K562 (cell line): ENCODE results near the gene GLI1. TPM values are rescaled to one million over a fixed set of nuclear protein-coding genes. Genes with fewer than 3 reads are reported as not detected.

Experiments used
- BRD9 ChIP-seq: fragments of 450-650 bp; IDR thresholded peaks from 2 replicates; pipeline ENCODE4 v1.6.1; 2018; ENCODE audit warnings: low read depth; ENCODE audit not compliant: partially characterized antibody
- CCAR2 ChIP-seq: fragments of 200-400 bp; formaldehyde crosslinking; IDR thresholded peaks from 2 replicates; pipeline ENCODE4 v1.6.1; 2017; ENCODE audit warnings: mild to moderate bottlenecking, low read depth, low read length
- CHCHD3 ChIP-seq: fragments of 250-450 bp; sonication (Bioruptor Pico); IDR thresholded peaks from 2 replicates; pipeline ENCODE4 v2.1.2; 2022; ENCODE audit warnings: mild to moderate bottlenecking
- EWSR1 ChIP-seq: fragments of 450-650 bp; IDR thresholded peaks from 2 replicates; pipeline ENCODE4 v1.6.1; 2018; ENCODE audit warnings: borderline replicate concordance, mild to moderate bottlenecking, low read depth, moderate library complexity; ENCODE audit not compliant: partially characterized antibody
- GATAD2A ChIP-seq: fragments of 450-650 bp; IDR thresholded peaks from 2 replicates; pipeline ENCODE4 v1.6.1; 2017
- HNRNPUL1 ChIP-seq: fragments of 200-400 bp; formaldehyde crosslinking; IDR thresholded peaks from 2 replicates; pipeline ENCODE4 v1.6.1; 2017; ENCODE audit warnings: low read length
- JUNB ChIP-seq: fragments of 450-650 bp; formaldehyde crosslinking; conservative IDR thresholded peaks from 2 replicates; pipeline ENCODE4 v1.4.0; 2020; ENCODE audit warnings: mild to moderate bottlenecking
- KHSRP ChIP-seq: fragments of 450-650 bp; IDR thresholded peaks from 2 replicates; pipeline ENCODE4 v1.6.1; 2017
- MAFG ChIP-seq: fragments of 450-650 bp; conservative IDR thresholded peaks from 2 replicates; pipeline ENCODE4 v1.6.1; 2016; ENCODE audit warnings: missing genetic modification characterization, missing compliant biosample characterization
- NFIX ChIP-seq: fragments of 250-450 bp; sonication (Bioruptor Pico); IDR thresholded peaks from 2 replicates; pipeline ENCODE4 v1.4.0; 2020; ENCODE audit warnings: low read depth, mild to moderate bottlenecking, moderate library complexity
- NR2F6 ChIP-seq: fragments of 450-650 bp; formaldehyde crosslinking; IDR thresholded peaks from 2 replicates; pipeline ENCODE4 v1.4.0; 2020; ENCODE audit warnings: mild to moderate bottlenecking
- PHF21A ChIP-seq: fragments of 450-650 bp; IDR thresholded peaks from 2 replicates; pipeline ENCODE4 v1.6.1; 2017; ENCODE audit warnings: low read depth, borderline replicate concordance
- RBFOX2 ChIP-seq: fragments of 200-400 bp; formaldehyde crosslinking; IDR thresholded peaks from 2 replicates; pipeline ENCODE4 v1.6.1; 2017; ENCODE audit warnings: low read depth, mild to moderate bottlenecking, low read length, moderate library complexity
- SETDB1 ChIP-seq: IDR thresholded peaks from one replicate; pipeline ENCODE4 v1.6.1; 2012; ENCODE audit warnings: low read length, control low read depth, inconsistent platforms
- SP2 ChIP-seq: IDR thresholded peaks from 2 replicates; pipeline ENCODE4 v1.6.1; 2011; ENCODE audit warnings: mild to moderate bottlenecking, low read depth, low read length, moderate library complexity; ENCODE audit not compliant: poor library complexity, severe bottlenecking; ENCODE audit errors: extremely low read depth
- TSC22D4 ChIP-seq: fragments of 450-650 bp; IDR thresholded peaks from 2 replicates; pipeline ENCODE4 v1.6.1; 2016; ENCODE audit warnings: missing genetic modification characterization, missing biosample characterization, control low read depth
- ZC3H8 ChIP-seq: fragments of 450-650 bp; IDR thresholded peaks from 2 replicates; pipeline ENCODE4 v1.6.1; 2017
- ZKSCAN8 ChIP-seq: fragments of 200-800 bp; sonication (Bioruptor generic); IDR thresholded peaks from 2 replicates; pipeline ENCODE4 v1.6.1; 2016; ENCODE audit warnings: missing genetic modification characterization, missing compliant biosample characterization
- ZNF124 ChIP-seq: sonication (generic); formaldehyde crosslinking; IDR thresholded peaks from 2 replicates; pipeline ENCODE4 v1.8.1; 2022; ENCODE audit warnings: missing genetic modification reagents
- ZNF253 ChIP-seq: fragments of 250-450 bp; sonication (Bioruptor Pico); conservative IDR thresholded peaks from 2 replicates; pipeline ENCODE4 v1.6.1; 2021; ENCODE audit warnings: mild to moderate bottlenecking
- ZNF280A ChIP-seq: fragments of 450-650 bp; IDR thresholded peaks from 2 replicates; pipeline ENCODE4 v1.6.1; 2018; ENCODE audit warnings: mild to moderate bottlenecking, low read depth; ENCODE audit not compliant: partially characterized antibody
- ZNF668 ChIP-seq: fragments of 250-450 bp; sonication (Bioruptor Pico); IDR thresholded peaks from 2 replicates; pipeline ENCODE4 v1.8.0; 2022; ENCODE audit warnings: mild to moderate bottlenecking, inconsistent platforms
- polyA plus RNA-seq, 8 experiments: library from polyadenylated mRNA; depleted of rRNA in 4 of 8; stranded (reverse) in 5 of 8; unstranded in 3 of 8; fragments of >200 nt; fragmentation: Nextera tagmentation in 2 of 8; fragmentation: Illumina TruSeq in 1 of 8; extraction: Ambion mirVana in 2 of 8; extraction: Trizol in 1 of 8; gene quantifications; 2 replicates each; pipeline versions ENCODE4 v1.2.1 to v1.2.3, GENCODE V29; 2011 to 2014; ENCODE audit warnings: inconsistent platforms in 1 of 8, missing spikeins in 1 of 8
- total RNA-seq, 7 experiments: library from RNA; depleted of rRNA in 6 of 7; stranded (reverse); fragments of >200 nt in 6 of 7; fragmentation: Illumina TruSeq in 2 of 7; extraction: Trizol in 2 of 7; gene quantifications; 2 replicates each; pipeline versions ENCODE4 v1.2.1 to v1.2.3, GENCODE V29; 2011 to 2021; ENCODE audit warnings: low replicate concordance in 1 of 7
- TF ChIP-seq, protein P1 (sequence below): fragments of 250-450 bp; sonication (Bioruptor Pico); IDR thresholded peaks from 2 replicates; pipeline ENCODE4 v1.5.0; 2020; ENCODE audit warnings: mild to moderate bottlenecking, borderline replicate concordance
- TF ChIP-seq, protein P2 (sequence below): sonication (generic); formaldehyde crosslinking; IDR thresholded peaks from 2 replicates; pipeline ENCODE4 v1.8.0; 2022; ENCODE audit warnings: mild to moderate bottlenecking, missing genetic modification reagents
- TF ChIP-seq, protein P3 (sequence below): sonication (generic); formaldehyde crosslinking; IDR thresholded peaks from 2 replicates; pipeline ENCODE4 v1.8.1; 2023; ENCODE audit warnings: mild to moderate bottlenecking, missing genetic modification reagents

The GLI1 gene
- total and polyA plus RNA-seq, 9 of the 15 experiments (the other 6 are each of a cell fraction or from before 2014, with no cell fraction given), result 0.24 to 3.7 (median 0.61) TPM

DNA sequence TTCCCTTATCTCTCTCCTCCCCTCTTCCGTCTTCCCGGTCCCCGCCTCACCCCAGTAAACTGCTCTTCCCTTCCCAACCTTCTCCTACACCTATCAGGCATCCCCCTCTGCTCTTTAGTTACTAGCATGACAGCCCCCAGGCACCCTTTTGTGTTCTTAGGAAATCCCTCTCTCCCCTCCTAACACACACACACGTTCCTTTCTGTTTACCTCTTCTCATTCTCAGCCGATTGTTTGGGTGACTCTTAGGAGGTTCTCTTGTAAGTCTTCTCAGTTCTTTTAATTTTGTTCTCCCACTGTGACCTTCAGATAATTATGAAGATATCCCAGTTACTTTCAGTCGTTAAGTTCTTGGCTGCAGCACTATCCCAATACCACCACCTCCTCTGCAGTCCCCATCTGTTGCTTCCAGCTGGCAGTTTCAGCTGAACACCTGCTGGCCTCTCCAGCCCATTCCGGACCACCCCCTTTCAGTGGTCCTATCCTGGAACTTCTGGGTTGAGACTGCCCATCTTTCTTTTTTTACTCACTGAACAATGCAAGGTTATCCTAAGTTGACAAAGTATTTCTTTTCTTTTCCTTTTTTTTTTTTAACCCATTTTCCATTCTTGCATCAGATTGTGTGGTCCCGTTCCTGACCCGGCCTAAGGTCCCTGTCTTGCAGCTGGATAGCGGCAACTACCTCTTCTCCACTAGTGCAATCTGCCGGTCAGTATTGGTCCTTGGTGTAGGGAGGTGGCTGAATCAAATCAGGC, 29.0 kb downstream of the GLI1 start (continued):
- no peak for TF ChIP-seq NFIX (CRISPR knock-in tag)
- no peak for TF ChIP-seq SP2
- TF ChIP-seq JUNB (CRISPR knock-in tag), result no peak
- no peak for TF ChIP-seq ZNF668 (CRISPR knock-in tag)
- TF ChIP-seq MAFG (tag), result no peak
- no peak for TF ChIP-seq ZNF124 (CRISPR knock-in tag)
- TF ChIP-seq GATAD2A, result no peak
- TF ChIP-seq BRD9, result peak; percentile 29
- no peak for TF ChIP-seq TSC22D4
- no peak for TF ChIP-seq EWSR1
- TF ChIP-seq SETDB1, result no peak
- TF ChIP-seq HNRNPUL1, result no peak
- TF ChIP-seq CCAR2, result no peak
- TF ChIP-seq ZKSCAN8 (CRISPR knock-in tag), result no peak
- no peak for TF ChIP-seq RBFOX2
- TF ChIP-seq NR2F6 (CRISPR knock-in tag), result no peak
- no peak for TF ChIP-seq PHF21A
- TF ChIP-seq, protein P1, sequence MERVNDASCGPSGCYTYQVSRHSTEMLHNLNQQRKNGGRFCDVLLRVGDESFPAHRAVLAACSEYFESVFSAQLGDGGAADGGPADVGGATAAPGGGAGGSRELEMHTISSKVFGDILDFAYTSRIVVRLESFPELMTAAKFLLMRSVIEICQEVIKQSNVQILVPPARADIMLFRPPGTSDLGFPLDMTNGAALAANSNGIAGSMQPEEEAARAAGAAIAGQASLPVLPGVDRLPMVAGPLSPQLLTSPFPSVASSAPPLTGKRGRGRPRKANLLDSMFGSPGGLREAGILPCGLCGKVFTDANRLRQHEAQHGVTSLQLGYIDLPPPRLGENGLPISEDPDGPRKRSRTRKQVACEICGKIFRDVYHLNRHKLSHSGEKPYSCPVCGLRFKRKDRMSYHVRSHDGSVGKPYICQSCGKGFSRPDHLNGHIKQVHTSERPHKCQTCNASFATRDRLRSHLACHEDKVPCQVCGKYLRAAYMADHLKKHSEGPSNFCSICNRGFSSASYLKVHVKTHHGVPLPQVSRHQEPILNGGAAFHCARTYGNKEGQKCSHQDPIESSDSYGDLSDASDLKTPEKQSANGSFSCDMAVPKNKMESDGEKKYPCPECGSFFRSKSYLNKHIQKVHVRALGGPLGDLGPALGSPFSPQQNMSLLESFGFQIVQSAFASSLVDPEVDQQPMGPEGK (CRISPR knock-in tag), result 0 out of 2 replicates have a peak, but pooled peaks have one; percentile 49
- no peak for TF ChIP-seq ZNF253 (CRISPR knock-in tag)
- TF ChIP-seq, protein P2, sequence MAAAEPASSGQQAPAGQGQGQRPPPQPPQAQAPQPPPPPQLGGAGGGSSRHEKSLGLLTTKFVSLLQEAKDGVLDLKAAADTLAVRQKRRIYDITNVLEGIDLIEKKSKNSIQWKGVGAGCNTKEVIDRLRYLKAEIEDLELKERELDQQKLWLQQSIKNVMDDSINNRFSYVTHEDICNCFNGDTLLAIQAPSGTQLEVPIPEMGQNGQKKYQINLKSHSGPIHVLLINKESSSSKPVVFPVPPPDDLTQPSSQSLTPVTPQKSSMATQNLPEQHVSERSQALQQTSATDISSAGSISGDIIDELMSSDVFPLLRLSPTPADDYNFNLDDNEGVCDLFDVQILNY (CRISPR knock-in tag), result no peak
- TF ChIP-seq CHCHD3 (CRISPR knock-in tag), result no peak
- TF ChIP-seq KHSRP, result no peak
- TF ChIP-seq, protein P3, sequence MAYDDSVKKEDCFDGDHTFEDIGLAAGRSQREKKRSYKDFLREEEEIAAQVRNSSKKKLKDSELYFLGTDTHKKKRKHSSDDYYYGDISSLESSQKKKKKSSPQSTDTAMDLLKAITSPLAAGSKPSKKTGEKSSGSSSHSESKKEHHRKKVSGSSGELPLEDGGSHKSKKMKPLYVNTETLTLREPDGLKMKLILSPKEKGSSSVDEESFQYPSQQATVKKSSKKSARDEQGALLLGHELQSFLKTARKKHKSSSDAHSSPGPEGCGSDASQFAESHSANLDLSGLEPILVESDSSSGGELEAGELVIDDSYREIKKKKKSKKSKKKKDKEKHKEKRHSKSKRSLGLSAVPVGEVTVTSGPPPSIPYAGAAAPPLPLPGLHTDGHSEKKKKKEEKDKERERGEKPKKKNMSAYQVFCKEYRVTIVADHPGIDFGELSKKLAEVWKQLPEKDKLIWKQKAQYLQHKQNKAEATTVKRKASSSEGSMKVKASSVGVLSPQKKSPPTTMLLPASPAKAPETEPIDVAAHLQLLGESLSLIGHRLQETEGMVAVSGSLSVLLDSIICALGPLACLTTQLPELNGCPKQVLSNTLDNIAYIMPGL (CRISPR knock-in tag), result no peak; the same call in 1 of the 2 replicates
- TF ChIP-seq ZNF280A, result no peak
- no peak for TF ChIP-seq ZC3H8
